ENCODE results near the gene RAX2.

RAX2 gene

DNA sequence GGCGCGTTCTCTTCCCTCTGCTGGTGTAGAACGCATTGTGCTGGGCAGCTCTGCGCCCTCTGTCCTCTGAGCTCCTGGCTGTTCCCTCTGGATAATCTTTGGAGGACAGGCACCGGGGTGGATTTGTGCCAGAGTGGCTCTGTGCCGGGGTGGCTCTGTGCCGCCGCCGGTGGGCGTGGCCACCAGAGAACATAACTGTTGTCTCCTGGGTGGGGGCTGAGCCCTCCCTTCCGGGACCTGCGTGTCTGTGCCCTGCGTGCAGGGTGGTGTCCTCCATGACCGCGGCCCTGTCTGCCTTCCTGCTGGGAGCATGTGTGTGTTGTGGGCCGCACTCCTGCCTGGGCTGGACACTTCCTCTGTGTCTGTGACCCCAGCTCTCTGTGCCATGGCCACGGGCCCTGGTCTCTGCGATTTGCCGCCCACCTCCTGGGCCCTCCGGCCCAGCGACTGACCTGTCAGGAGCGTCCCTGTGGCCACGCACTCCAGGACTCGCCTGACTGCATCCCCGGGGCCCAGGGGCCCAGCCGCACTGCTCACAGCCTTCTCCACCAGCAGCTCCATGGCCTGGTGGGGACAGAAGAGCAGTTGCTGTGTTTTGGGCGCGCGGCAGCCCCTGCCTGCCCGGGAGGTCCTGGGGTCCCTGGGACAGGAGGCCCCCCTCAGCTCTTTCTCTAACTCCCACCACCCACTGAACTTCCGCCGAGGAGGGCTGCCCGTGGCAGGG is 36.6 kb upstream of the RAX2 start:
- H3K4me3 ChIP-seq (ENCODE audit: low read depth, low read length), result no peak overlapping the region
- in situ Hi-C loops (cut with HindIII; ENCODE audit: low sequenced_read_pairs), result no loop called here
- TF ChIP-seq, protein P1, sequence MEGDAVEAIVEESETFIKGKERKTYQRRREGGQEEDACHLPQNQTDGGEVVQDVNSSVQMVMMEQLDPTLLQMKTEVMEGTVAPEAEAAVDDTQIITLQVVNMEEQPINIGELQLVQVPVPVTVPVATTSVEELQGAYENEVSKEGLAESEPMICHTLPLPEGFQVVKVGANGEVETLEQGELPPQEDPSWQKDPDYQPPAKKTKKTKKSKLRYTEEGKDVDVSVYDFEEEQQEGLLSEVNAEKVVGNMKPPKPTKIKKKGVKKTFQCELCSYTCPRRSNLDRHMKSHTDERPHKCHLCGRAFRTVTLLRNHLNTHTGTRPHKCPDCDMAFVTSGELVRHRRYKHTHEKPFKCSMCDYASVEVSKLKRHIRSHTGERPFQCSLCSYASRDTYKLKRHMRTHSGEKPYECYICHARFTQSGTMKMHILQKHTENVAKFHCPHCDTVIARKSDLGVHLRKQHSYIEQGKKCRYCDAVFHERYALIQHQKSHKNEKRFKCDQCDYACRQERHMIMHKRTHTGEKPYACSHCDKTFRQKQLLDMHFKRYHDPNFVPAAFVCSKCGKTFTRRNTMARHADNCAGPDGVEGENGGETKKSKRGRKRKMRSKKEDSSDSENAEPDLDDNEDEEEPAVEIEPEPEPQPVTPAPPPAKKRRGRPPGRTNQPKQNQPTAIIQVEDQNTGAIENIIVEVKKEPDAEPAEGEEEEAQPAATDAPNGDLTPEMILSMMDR (IDR thresholded peaks at IDR 0.05; ENCODE audit: low read depth, low read length, missing control alignments), result no peak
- no peak for DNase-seq (ENCODE audit: low read depth)

DNA sequence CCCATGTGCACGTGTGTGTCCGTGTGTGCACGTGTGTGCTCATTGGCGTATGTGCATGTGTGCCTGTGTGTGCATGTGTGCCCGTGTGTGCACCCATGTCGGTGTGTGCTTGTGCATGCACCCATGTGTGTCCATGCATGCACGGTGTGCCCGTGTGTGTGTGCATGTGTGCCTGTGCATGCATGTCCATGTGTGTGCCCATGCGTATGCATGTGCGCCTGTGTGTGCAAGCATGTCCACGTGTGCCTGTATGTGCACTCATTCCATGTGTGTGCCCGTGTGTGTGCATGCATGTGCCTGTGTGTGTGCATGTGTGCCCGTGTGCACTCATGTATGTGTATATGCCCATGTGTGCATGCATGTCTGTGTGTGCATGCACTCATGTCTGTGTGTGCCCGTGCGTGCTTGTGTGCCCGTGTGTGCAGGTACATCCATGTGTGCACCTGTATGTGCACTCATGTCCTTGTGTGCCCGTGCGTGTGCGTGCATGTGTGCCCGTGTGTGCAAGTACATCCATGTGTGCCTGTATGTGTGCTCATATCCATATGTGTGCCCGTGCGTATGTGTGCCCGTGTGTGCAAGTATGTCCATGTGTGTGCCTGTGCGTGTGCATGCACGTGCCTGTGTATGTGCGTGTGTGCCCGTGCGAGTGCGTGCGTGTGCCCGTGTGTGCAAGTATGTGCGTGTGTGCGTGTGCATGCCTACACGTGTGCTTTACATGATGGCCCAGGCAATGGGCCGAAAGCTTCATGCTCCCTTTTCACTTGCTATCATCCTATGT is 35.7 kb upstream of the RAX2 start:
- no peak for DNase-seq (ENCODE audit: low read depth)
- in situ Hi-C loops (cut with HindIII; ENCODE audit: low sequenced_read_pairs), result no loop called here
- TF ChIP-seq, protein P1 (IDR thresholded peaks at IDR 0.05; ENCODE audit: low read depth, low read length, missing control alignments), result no peak
- H3K4me3 ChIP-seq (ENCODE audit: low read depth, low read length), result no peak overlapping the region

DNA sequence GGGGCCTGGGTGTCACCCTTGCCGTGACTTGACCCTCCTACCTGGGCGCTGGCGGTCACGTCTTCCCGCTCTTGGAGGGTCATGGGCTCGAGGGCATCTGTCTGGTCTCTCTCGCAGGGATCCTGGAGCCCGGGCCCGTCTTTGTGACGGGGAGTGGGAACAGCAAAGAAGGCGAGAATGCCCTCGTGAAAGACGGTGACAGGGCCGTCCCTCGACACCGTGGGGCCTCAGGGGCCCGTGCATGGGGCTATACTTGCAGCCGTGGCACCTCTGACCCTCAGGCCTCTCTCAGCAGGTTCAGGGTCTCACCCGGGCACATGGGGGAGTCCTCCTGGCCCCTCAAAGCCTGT is 35.1 kb upstream of the RAX2 start:
- no peak for DNase-seq (ENCODE audit: low read depth)
- no peak overlapping the region for H3K4me3 ChIP-seq (ENCODE audit: low read depth, low read length)
- in situ Hi-C loops (cut with HindIII; ENCODE audit: low sequenced_read_pairs), result no loop called here
- TF ChIP-seq, protein P1 (IDR thresholded peaks at IDR 0.05; ENCODE audit: low read depth, low read length, missing control alignments), result no peak

GRCh38 chr19:3805859-3806258 is 33.8 kb upstream of the RAX2 start:
- H3K4me3 ChIP-seq (ENCODE audit: low read depth, low read length), result no peak overlapping the region
- TF ChIP-seq, protein P1 (IDR thresholded peaks at IDR 0.05; ENCODE audit: low read depth, low read length, missing control alignments), result no peak
- DNase-seq (ENCODE audit: low read depth), result no peak
- in situ Hi-C loops (cut with HindIII; ENCODE audit: low sequenced_read_pairs), result no loop called here

GRCh38 chr19:3804429-3804828 is 32.4 kb upstream of the RAX2 start:
- in situ Hi-C loops (cut with HindIII; ENCODE audit: low sequenced_read_pairs), result no loop called here
- DNase-seq (ENCODE audit: low read depth), result no peak
- TF ChIP-seq, protein P1 (IDR thresholded peaks at IDR 0.05; ENCODE audit: low read depth, low read length, missing control alignments), result no peak
- H3K4me3 ChIP-seq (ENCODE audit: low read depth, low read length), result no peak overlapping the region

GRCh38 chr19:3803986-3804385 is 32.0 kb upstream of the RAX2 start:
- no peak overlapping the region for H3K4me3 ChIP-seq (ENCODE audit: low read depth, low read length)
- in situ Hi-C loops (cut with HindIII; ENCODE audit: low sequenced_read_pairs), result no loop called here
- TF ChIP-seq, protein P1 (IDR thresholded peaks at IDR 0.05; ENCODE audit: low read depth, low read length, missing control alignments), result no peak
- DNase-seq (ENCODE audit: low read depth), result no peak

Measured in astrocyte of the cerebellum (primary cell).